AG08395 (cell line): ENCODE measurements around the gene TPRN.
A peak's percentile ranks its signal among the peaks of the same experiment; 100 is the strongest.

Experiments used
- DNase-seq: peaks from one replicate; pipeline ENCODE4 v3.0.0; 2012; ENCODE audit warnings: mixed read lengths, low spot score

Gene TPRN

GRCh38 chr9:137161558-137162486, 38.7 kb downstream of the TPRN start:
- DNase-seq, result no peak

GRCh38 chr9:137160716-137161557, 39.6 kb downstream of the TPRN start:
- no peak for DNase-seq

GRCh38 chr9:137160054-137160425, 40.5 kb downstream of the TPRN start:
- DNase-seq, result no peak

GRCh38 chr9:137159105-137160053, 41.2 kb downstream of the TPRN start:
- no peak for DNase-seq

GRCh38 chr9:137158625-137159024, 41.9 kb downstream of the TPRN start:
- DNase-seq, result no peak

- DNase-seq, result no peak
Observed at GRCh38 chr9:137157618-137158415, 42.7 kb downstream of the TPRN start.

GRCh38 chr9:137156567-137157375, 43.8 kb downstream of the TPRN start:
- DNase-seq, result peak; percentile 80

- no peak for DNase-seq
Observed at GRCh38 chr9:137152844-137153405, 47.6 kb downstream of the TPRN start.

GRCh38 chr9:137150617-137151457, 49.7 kb downstream of the TPRN start:
- peak; percentile 26 for DNase-seq

GRCh38 chr9:137149942-137150616, 50.5 kb downstream of the TPRN start:
- DNase-seq, result no peak

- DNase-seq, result no peak
Observed at GRCh38 chr9:137149363-137149762, 51.2 kb downstream of the TPRN start.

- no peak for DNase-seq
Observed at GRCh38 chr9:137148661-137149060, 51.9 kb downstream of the TPRN start.

GRCh38 chr9:137148242-137148641, 52.3 kb downstream of the TPRN start:
- no peak for DNase-seq

GRCh38 chr9:137147793-137148160, 52.8 kb downstream of the TPRN start:
- DNase-seq, result no peak

GRCh38 chr9:137147091-137147792, 53.3 kb downstream of the TPRN start:
- DNase-seq, result no peak

GRCh38 chr9:137146527-137146918, 54.0 kb downstream of the TPRN start:
- no peak for DNase-seq

GRCh38 chr9:137145731-137146526, 54.6 kb downstream of the TPRN start:
- DNase-seq, result no peak
